NCI-H2029 (cell line): Measurements from ENCODE around the gene PIK3CB.
"Not testable (repeated sequence)": the region's sequence is repeated elsewhere in the genome, so short reads cannot be mapped to it uniquely, and the experiment has no call there.

Experiments used
- DNase-seq: peaks from one replicate; lab custom pipeline; 2025; lab: John Stamatoyannopoulos, UW

The PIK3CB gene

GRCh38 chr3:138846824-138847223, 12.1 kb upstream of the PIK3CB start:
- DNase-seq = not testable (repeated sequence)

GRCh38 chr3:138846262-138846791, 11.6 kb upstream of the PIK3CB start:
- DNase-seq = no peak

- DNase-seq = no peak
These were observed 11.0 kb upstream of the PIK3CB start for GRCh38 chr3:138845771-138846173.

- no peak for DNase-seq
These were observed 10.5 kb upstream of the PIK3CB start for GRCh38 chr3:138845181-138845601.

- DNase-seq = no peak
These were observed 7.9 kb upstream of the PIK3CB start for GRCh38 chr3:138842483-138843188.

GRCh38 chr3:138838385-138838784, 3.7 kb upstream of the PIK3CB start:
- not testable (repeated sequence) for DNase-seq

GRCh38 chr3:138835846-138836245, 1.1 kb upstream of the PIK3CB start:
- DNase-seq = not testable (repeated sequence)

GRCh38 chr3:138835397-138835757, 649 bp upstream of the PIK3CB start:
- DNase-seq = no peak

GRCh38 chr3:138833899-138834595, 681 bp downstream of the PIK3CB start:
- DNase-seq = no peak

- not testable (repeated sequence) for DNase-seq
These were observed 2.2 kb downstream of the PIK3CB start for GRCh38 chr3:138832473-138833057.

- no peak for DNase-seq
These were observed 4.7 kb downstream of the PIK3CB start for GRCh38 chr3:138829886-138830510.

- no peak for DNase-seq
These were observed 5.6 kb downstream of the PIK3CB start for GRCh38 chr3:138829097-138829496.

GRCh38 chr3:138827222-138827621, 7.5 kb downstream of the PIK3CB start:
- no peak for DNase-seq

GRCh38 chr3:138825336-138825735, 9.4 kb downstream of the PIK3CB start:
- DNase-seq = no peak

GRCh38 chr3:138824114-138824506, 10.6 kb downstream of the PIK3CB start:
- DNase-seq = no peak

GRCh38 chr3:138820379-138820778, 14.3 kb downstream of the PIK3CB start:
- DNase-seq = not testable (repeated sequence)

GRCh38 chr3:138818185-138818860, 16.4 kb downstream of the PIK3CB start:
- DNase-seq = no peak

GRCh38 chr3:138817695-138818094, 17.0 kb downstream of the PIK3CB start:
- no peak for DNase-seq

GRCh38 chr3:138812806-138813205, 21.9 kb downstream of the PIK3CB start:
- no peak for DNase-seq

- no peak for DNase-seq
These were observed 25.1 kb downstream of the PIK3CB start for GRCh38 chr3:138809500-138810256.
